Medulla oblongata (tissue), 1 donor: ENCODE measurements around the gene UBQLN1.
"Not testable (repeated sequence)": the region's sequence is repeated elsewhere in the genome, so short reads cannot be mapped to it uniquely, and the experiment has no call there.

Source experiments
- DNase-seq: peaks from one replicate; pipeline ENCODE4 v3.0.0-alpha.2; 2015; ENCODE audit errors: extremely low spot score

UBQLN1 gene

GRCh38 chr9:83633676-83634075 is 74.1 kb downstream of the UBQLN1 start:
- no peak for DNase-seq

GRCh38 chr9:83633255-83633654 is 74.5 kb downstream of the UBQLN1 start:
- no peak for DNase-seq

- DNase-seq = no peak
Measured at GRCh38 chr9:83630938-83631457, 76.8 kb downstream of the UBQLN1 start.

GRCh38 chr9:83629433-83630104 is 78.2 kb downstream of the UBQLN1 start:
- DNase-seq = no peak

- no peak for DNase-seq
Measured at GRCh38 chr9:83628540-83628939, 79.2 kb downstream of the UBQLN1 start.

GRCh38 chr9:83625178-83625577 is 82.6 kb downstream of the UBQLN1 start:
- DNase-seq = no peak

GRCh38 chr9:83623679-83624076 is 84.1 kb downstream of the UBQLN1 start:
- DNase-seq = peak; percentile 47

- DNase-seq = peak; percentile 76
Measured at GRCh38 chr9:83622939-83623678, 84.6 kb downstream of the UBQLN1 start, which contains the start of gene IDNK. IDNK (plus strand) TSS chr9:83623143; CDS start chr9:83623172, 29 bp downstream.

GRCh38 chr9:83622433-83622938 is 85.3 kb downstream of the UBQLN1 start:
- DNase-seq = peak; percentile 28

GRCh38 chr9:83620841-83621636 is 86.7 kb downstream of the UBQLN1 start:
- DNase-seq = peak; percentile 67

- no peak for DNase-seq
Measured at GRCh38 chr9:83617299-83617698, 90.5 kb downstream of the UBQLN1 start.

- DNase-seq = not testable (repeated sequence)
Measured at GRCh38 chr9:83613298-83613697, 94.5 kb downstream of the UBQLN1 start.
